GM12872 (cell line): ENCODE data around the gene CCNL2.

Experiments
- TF ChIP-seq, protein P1 (sequence below): IDR thresholded peaks from 3 replicates; pipeline ENCODE4 v1.5.1; 2011; ENCODE audit warnings: low read depth, mild to moderate bottlenecking, low read length, moderate library complexity; ENCODE audit not compliant: insufficient read depth

Gene CCNL2

DNA sequence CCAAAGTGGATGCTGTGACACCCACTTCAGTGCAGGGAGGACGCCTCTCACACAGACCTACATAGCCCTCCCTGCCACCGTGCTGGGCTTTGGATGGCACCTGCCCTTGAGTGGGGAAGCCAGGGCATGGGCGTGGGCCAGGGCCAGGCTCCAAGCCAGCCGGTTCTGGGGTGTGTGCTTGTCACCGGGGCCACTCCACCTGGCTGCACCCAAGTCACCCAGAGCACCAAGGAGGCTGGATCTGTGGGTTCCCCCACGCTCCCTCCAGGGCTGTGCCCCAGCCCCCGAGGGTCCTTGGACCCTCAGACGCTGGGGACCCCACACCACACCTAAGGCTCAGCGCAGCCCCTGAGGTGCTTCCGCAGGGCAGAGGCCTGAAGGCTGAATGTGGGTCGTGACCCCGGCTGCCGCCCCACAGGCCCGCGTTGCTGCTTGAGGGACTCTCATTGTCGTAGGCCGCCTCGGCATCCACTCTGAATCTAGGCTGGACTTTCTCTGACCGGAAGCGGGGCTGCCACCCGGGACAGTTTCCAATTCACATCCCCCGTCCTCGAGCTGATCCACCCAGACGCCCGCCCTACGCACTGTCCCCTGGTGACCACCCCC is 42.2 kb downstream of the CCNL2 start:
- TF ChIP-seq, protein P1, sequence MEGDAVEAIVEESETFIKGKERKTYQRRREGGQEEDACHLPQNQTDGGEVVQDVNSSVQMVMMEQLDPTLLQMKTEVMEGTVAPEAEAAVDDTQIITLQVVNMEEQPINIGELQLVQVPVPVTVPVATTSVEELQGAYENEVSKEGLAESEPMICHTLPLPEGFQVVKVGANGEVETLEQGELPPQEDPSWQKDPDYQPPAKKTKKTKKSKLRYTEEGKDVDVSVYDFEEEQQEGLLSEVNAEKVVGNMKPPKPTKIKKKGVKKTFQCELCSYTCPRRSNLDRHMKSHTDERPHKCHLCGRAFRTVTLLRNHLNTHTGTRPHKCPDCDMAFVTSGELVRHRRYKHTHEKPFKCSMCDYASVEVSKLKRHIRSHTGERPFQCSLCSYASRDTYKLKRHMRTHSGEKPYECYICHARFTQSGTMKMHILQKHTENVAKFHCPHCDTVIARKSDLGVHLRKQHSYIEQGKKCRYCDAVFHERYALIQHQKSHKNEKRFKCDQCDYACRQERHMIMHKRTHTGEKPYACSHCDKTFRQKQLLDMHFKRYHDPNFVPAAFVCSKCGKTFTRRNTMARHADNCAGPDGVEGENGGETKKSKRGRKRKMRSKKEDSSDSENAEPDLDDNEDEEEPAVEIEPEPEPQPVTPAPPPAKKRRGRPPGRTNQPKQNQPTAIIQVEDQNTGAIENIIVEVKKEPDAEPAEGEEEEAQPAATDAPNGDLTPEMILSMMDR = no peak

DNA sequence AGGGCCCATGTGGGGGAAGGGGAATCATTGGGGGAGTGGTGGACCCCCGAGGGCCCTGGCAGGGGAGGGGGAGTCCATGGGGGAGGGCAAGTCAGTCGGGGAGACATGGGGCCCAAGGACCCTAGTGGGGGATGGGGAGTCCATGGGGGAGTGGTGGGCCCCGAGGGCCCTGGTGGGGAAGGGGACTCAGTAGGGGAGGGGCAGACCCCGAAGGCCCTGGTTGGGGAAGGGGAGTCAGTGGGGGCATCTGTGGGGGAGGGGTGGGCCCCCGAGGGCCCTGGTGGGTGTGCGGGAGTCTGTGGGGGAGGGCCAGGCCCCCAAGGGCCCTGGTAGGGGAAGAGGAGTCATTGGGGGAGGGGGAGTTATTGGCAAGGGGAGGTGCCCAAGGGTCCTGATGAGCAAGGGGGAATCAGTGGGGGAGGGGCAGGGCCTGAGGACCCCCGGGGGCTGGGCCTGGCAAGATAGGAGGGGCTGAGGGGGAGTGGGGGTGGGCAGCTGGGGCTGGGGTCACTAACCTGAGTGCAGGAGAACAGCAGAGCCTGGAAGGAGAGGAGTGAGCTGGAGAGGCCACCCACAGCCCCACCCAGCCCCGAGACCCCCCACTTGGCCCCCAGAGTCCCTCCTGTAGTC is 42.9 kb downstream of the CCNL2 start:
- TF ChIP-seq, protein P1 = no peak

DNA sequence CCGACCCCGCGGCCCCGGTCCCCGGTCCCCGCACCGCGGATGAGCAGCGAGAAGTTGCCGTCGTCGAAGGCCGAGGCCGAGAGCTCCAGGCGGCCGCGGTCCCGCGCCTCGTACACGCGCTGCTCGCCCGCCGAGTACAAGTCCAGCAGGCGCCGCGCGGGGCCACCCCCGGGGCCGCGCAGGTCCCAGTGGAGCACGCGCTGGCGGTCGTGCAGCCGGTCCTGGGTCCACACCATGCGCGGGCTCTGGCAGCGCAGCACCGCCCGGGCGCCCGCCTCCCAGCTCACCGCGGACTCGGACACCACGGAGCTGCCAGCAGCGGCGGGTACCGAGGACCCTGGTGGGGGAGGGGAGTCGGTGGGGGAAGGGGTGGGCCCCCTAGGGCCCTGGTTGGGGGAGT is 43.7 kb downstream of the CCNL2 start:
- TF ChIP-seq, protein P1 = no peak

- TF ChIP-seq, protein P1 = no peak
Observed at GRCh38 chr1:1354271-1355247, 44.6 kb downstream of the CCNL2 start.

DNA sequence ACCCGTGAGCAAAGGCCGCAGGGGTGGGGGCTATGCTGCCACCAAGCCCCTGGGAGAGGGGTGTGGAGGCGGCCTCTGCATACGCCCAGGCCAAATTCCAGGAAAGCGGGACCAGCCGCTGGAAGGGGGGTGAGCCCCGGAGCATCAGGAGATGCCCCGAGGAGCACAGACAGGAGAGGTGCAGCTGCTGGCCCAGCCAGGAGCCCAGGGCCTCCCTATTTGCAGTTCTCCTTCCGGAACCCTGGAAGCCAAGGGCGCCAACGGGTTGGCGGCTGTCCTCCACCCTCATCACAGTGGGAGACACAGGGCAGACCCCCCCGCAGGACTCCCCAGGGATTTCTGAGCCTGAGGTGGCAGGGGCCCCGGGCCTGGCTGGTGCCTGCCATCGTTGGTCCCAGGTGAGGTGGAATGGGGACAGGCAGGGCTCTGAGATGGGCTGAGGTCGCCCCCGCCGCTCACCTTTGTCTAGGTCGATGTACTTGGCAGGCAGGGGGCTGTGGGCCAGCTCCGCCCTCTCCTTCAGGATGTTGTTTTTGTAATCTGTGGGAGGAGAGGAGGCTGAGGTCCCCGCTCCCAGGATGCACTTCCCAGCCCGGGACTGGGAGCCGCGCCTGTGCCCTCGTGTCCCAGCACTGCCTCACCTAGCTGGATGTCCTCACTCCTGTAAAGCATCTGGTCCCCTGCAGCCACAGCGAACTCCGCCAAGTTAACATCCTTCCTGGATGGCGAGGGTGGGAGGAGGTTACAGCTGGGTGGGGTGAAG is 45.6 kb downstream of the CCNL2 start:
- TF ChIP-seq, protein P1 = no peak

DNA sequence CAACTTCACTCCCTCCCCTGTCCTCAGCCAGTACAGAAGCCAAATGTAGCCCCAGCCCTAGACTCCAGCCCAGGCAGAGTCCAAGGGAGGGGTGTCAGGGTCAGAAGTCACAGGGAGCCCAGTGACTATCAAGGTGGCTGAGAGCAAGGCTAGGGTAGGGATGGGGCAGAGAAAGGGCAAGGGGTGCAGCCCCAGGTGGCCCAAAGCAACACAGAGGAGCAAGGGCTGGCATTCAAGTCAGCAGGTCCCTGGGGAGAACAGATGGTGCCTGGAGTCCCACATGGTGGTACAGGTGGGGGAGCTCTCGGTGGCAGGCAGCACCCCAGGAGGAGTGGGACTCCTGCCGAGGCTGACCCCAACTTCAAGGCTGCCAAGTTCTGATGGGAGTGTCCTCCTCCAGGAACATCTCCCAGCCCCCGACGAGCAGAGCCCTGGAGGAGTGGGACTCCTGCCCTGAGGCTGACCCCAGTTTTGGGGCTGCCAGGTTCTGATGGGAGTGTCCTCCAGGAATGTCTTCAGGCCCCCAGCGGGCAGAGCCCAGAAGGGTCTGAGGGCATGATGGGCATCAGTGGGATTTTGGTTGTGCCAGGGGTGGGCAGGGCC is 46.2 kb downstream of the CCNL2 start:
- TF ChIP-seq, protein P1 = no peak
